ENCODE data around the gene LIPN.
A peak's percentile ranks its signal among the peaks of the same experiment; 100 is the strongest.
"Not testable (repeated sequence)": the region's sequence is repeated elsewhere in the genome, so short reads cannot be mapped to it uniquely, and the experiment has no call there.

Gene LIPN

GRCh38 chr10:88759366-88760101 is at the start of gene LIPN:
Gene LIPN, plus strand, starts transcription at chr10:88760020. Its CDS starts 1,386 bp downstream, at chr10:88761406.
- DNase-seq: no peak

GRCh38 chr10:88715517-88715916 is 44.3 kb upstream of the LIPN start:
- no peak for DNase-seq

GRCh38 chr10:88721392-88721791 is 38.4 kb upstream of the LIPN start:
- DNase-seq: no peak

GRCh38 chr10:88725798-88726197 is 34.0 kb upstream of the LIPN start:
- no peak for DNase-seq

GRCh38 chr10:88728107-88728763 is 31.6 kb upstream of the LIPN start:
- peak; percentile 69 for DNase-seq

GRCh38 chr10:88730864-88731263 is 29.0 kb upstream of the LIPN start:
- DNase-seq: no peak

GRCh38 chr10:88731296-88731695 is 28.5 kb upstream of the LIPN start:
- no peak for DNase-seq

- DNase-seq: no peak
These were observed 26.6 kb upstream of the LIPN start for GRCh38 chr10:88733215-88733614.

GRCh38 chr10:88735661-88736060 is 24.2 kb upstream of the LIPN start:
- no peak for DNase-seq

GRCh38 chr10:88741921-88742320 is 17.9 kb upstream of the LIPN start:
- DNase-seq: not testable (repeated sequence)

- DNase-seq: no peak
These were observed 17.4 kb upstream of the LIPN start for GRCh38 chr10:88742448-88742847.

- no peak for DNase-seq
These were observed 15.8 kb upstream of the LIPN start for GRCh38 chr10:88744002-88744401.

GRCh38 chr10:88745633-88746032 is 14.2 kb upstream of the LIPN start:
- DNase-seq: no peak

GRCh38 chr10:88754287-88754686 is 5.5 kb upstream of the LIPN start:
- no peak for DNase-seq

- no peak for DNase-seq
These were observed 4.1 kb upstream of the LIPN start for GRCh38 chr10:88755753-88756152.

- DNase-seq: no peak
These were observed 3.2 kb upstream of the LIPN start for GRCh38 chr10:88756660-88757059.

GRCh38 chr10:88762906-88763305 is 3.1 kb downstream of the LIPN start:
- no peak for DNase-seq

GRCh38 chr10:88763441-88763840 is 3.6 kb downstream of the LIPN start:
- DNase-seq: no peak

- no peak for DNase-seq
These were observed 4.3 kb downstream of the LIPN start for GRCh38 chr10:88764110-88764509.

- no peak for DNase-seq
These were observed 6.0 kb downstream of the LIPN start for GRCh38 chr10:88765816-88766215.

GRCh38 chr10:88769384-88769783 is 9.6 kb downstream of the LIPN start:
- DNase-seq: no peak

- no peak for DNase-seq
These were observed 21.4 kb downstream of the LIPN start for GRCh38 chr10:88781206-88781605.

GRCh38 chr10:88782222-88782621 is 22.4 kb downstream of the LIPN start:
- DNase-seq: no peak

GRCh38 chr10:88783724-88784123 is 23.9 kb downstream of the LIPN start:
- DNase-seq: no peak
